ENCODE measurements around the gene PEX5L. TPM values are rescaled to one million over a fixed set of nuclear protein-coding genes. Genes with fewer than 3 reads are reported as not detected.

The PEX5L gene
- total RNA-seq, 1 experiment from 2014 or later, result 0.33 TPM

- ChIA-PET POLR2A (ENCODE audit: unreplicated experiment) (no interaction called here), CTCF (interaction anchor here (1.1 kb wide), 1 partner anchor 823 kb away, joined by 3 read pairs; no protein-coding TSS in a partner anchor)
- Histone ChIP-seq H3K9me2 (ENCODE audit: insufficient read depth) (no peaks in the 10 kb centered on the region), H3K4me3 (no peak overlapping the region), H3K79me2 (ENCODE audit: low read depth) (no peaks in the 10 kb centered on the region), H3F3A (ENCODE audit: insufficient read depth, low read depth) (no peaks in the 10 kb centered on the region), H3K4me2 (no peak overlapping the region), H3K4me1 (replicated peaks; ENCODE audit: insufficient read depth) (no peaks in the 10 kb centered on the region), H3K9me3 (ENCODE audit: insufficient read depth, low read depth) (no peaks in the 10 kb centered on the region), H3K27ac (no peak overlapping the region), H3K36me3 (ENCODE audit: low read depth) (0 out of 2 replicates have a peak, but pooled peaks cover 3% of the 10 kb centered on the region), H3K27me3 (ENCODE audit: insufficient read depth, low read depth) (no peaks in the 10 kb centered on the region), H2AFZ (no peak overlapping the region), H4K20me1 (ENCODE audit: insufficient read depth) (no peaks in the 10 kb centered on the region)
- no peak for DNase-seq
- no TSS peak for BruUV-seq (replicated peaks)
- intact Hi-C loops (cut with micrococcal nuclease; ENCODE audit: unreplicated experiment), result loop anchor here (5.0 kb wide), 1 partner anchor 117 kb away; the partner anchor contains the start of gene USP13
- TF ChIP-seq CTCF (conservative IDR thresholded peaks at IDR 0.05) (no peak), EZH2 (IDR thresholded peaks at IDR 0.05; ENCODE audit: low read depth) (no peak)
Measured at GRCh38 chr3:179769411-179770247, 267.1 kb downstream of the PEX5L start.

GRCh38 chr3:179768080-179768479, 268.7 kb downstream of the PEX5L start:
- no peaks in the 10 kb centered on the region for H3K79me2 ChIP-seq (ENCODE audit: low read depth)
- intact Hi-C loops (cut with micrococcal nuclease; ENCODE audit: unreplicated experiment), result loop anchor here (1.0 to 5.0 kb wide), 2 partner anchors 116 to 827 kb away; partner anchors contain the start of gene USP13
- no peaks in the 10 kb centered on the region for H4K20me1 ChIP-seq (ENCODE audit: insufficient read depth)
- no peaks in the 10 kb centered on the region for H3K4me1 ChIP-seq (replicated peaks; ENCODE audit: insufficient read depth)
- DNase-seq, result peak in 1 of 2 experiments; percentile 36
- no peak overlapping the region for H3K4me3 ChIP-seq
- no peak overlapping the region for H3K4me2 ChIP-seq
- ChIA-PET CTCF (interaction anchor here (0.6 kb wide), 1 partner anchor 730 kb away, joined by 3 read pairs; no protein-coding TSS in a partner anchor), POLR2A (ENCODE audit: unreplicated experiment) (no interaction called here)
- no peaks in the 10 kb centered on the region for H3F3A ChIP-seq (ENCODE audit: insufficient read depth, low read depth)
- H3K27me3 ChIP-seq (ENCODE audit: insufficient read depth, low read depth), result no peaks in the 10 kb centered on the region
- H3K9me3 ChIP-seq (ENCODE audit: insufficient read depth, low read depth), result no peaks in the 10 kb centered on the region
- H3K27ac ChIP-seq, result no peak overlapping the region
- TF ChIP-seq CTCF (conservative IDR thresholded peaks at IDR 0.05), result peak; percentile 66
- no peak for TF ChIP-seq EZH2 (IDR thresholded peaks at IDR 0.05; ENCODE audit: low read depth)
- 0 out of 2 replicates have a peak, but pooled peaks cover 3% of the 10 kb centered on the region for H3K36me3 ChIP-seq (ENCODE audit: low read depth)
- H2AFZ ChIP-seq, result no peak overlapping the region
- no TSS peak for BruUV-seq (replicated peaks)
- no peaks in the 10 kb centered on the region for H3K9me2 ChIP-seq (ENCODE audit: insufficient read depth)

- no TSS peak for BruUV-seq (replicated peaks)
- no peaks in the 10 kb centered on the region for H4K20me1 ChIP-seq (ENCODE audit: insufficient read depth)
- no peaks in the 10 kb centered on the region for H3K9me2 ChIP-seq (ENCODE audit: insufficient read depth)
- H3K27me3 ChIP-seq (ENCODE audit: insufficient read depth, low read depth), result no peaks in the 10 kb centered on the region
- H3K79me2 ChIP-seq (ENCODE audit: low read depth), result no peaks in the 10 kb centered on the region
- no peaks in the 10 kb centered on the region for H3K4me1 ChIP-seq (replicated peaks; ENCODE audit: insufficient read depth)
- ChIA-PET POLR2A (ENCODE audit: unreplicated experiment) (no interaction called here), CTCF (no interaction called here)
- intact Hi-C loops (cut with micrococcal nuclease; ENCODE audit: unreplicated experiment), result loop anchor here (5.0 kb wide), 1 partner anchor 114 kb away; the partner anchor contains the start of gene USP13
- TF ChIP-seq EZH2 (IDR thresholded peaks at IDR 0.05; ENCODE audit: low read depth) (no peak), CTCF (conservative IDR thresholded peaks at IDR 0.05) (no peak)
- no peak overlapping the region for H3K4me3 ChIP-seq
- H2AFZ ChIP-seq, result no peak overlapping the region
- no peaks in the 10 kb centered on the region for H3K9me3 ChIP-seq (ENCODE audit: insufficient read depth, low read depth)
- H3F3A ChIP-seq (ENCODE audit: insufficient read depth, low read depth), result no peaks in the 10 kb centered on the region
- no peak overlapping the region for H3K27ac ChIP-seq
- no peak overlapping the region for H3K4me2 ChIP-seq
- H3K36me3 ChIP-seq (ENCODE audit: low read depth), result 0 out of 2 replicates have a peak, but pooled peaks cover 3% of the 10 kb centered on the region
- no peak for DNase-seq
Measured at GRCh38 chr3:179766416-179767133, 270.2 kb downstream of the PEX5L start.

All from PC-9 (cell line).